HG03575 (cell line): ENCODE measurements around the gene SCNM1.

Experiments used
- ATAC-seq: cut with Tn5 transposase; IDR thresholded peaks from one replicate; pipeline ENCODE4 v1.9.1; 2021; ENCODE audit not compliant: unreplicated experiment, insufficient number of reproducible peaks, low FRiP score; ENCODE audit errors: extremely low read depth

SCNM1 gene

GRCh38 chr1:151145304-151146071 is 20.5 kb upstream of the SCNM1 start:
- ATAC-seq = no peak

- ATAC-seq = no peak
Observed at GRCh38 chr1:151146072-151146411, 19.9 kb upstream of the SCNM1 start.

- peak; percentile 85 for ATAC-seq
Observed at GRCh38 chr1:151146412-151147131, 19.4 kb upstream of the SCNM1 start, which contains the start of gene SEMA6C. Gene SEMA6C, minus strand, starts transcription at chr1:151146631. Its CDS starts 4,010 bp downstream, at chr1:151142621.

GRCh38 chr1:151147132-151147503 is 18.8 kb upstream of the SCNM1 start:
- no peak for ATAC-seq

- ATAC-seq = no peak
Observed at GRCh38 chr1:151147665-151148064, 18.3 kb upstream of the SCNM1 start.

- ATAC-seq = no peak
Observed at GRCh38 chr1:151156515-151156819, 9.5 kb upstream of the SCNM1 start, which contains the start of gene TNFAIP8L2. Gene TNFAIP8L2, plus strand, starts transcription at chr1:151156649. Its CDS starts 2,049 bp downstream, at chr1:151158698.

GRCh38 chr1:151157067-151157531 is 8.8 kb upstream of the SCNM1 start:
- ATAC-seq = no peak

GRCh38 chr1:151158326-151158725 is 7.6 kb upstream of the SCNM1 start:
- ATAC-seq = no peak

- no peak for ATAC-seq
Observed at GRCh38 chr1:151158751-151159251, 7.1 kb upstream of the SCNM1 start.

- ATAC-seq = no peak
Observed at GRCh38 chr1:151159373-151159772, 6.6 kb upstream of the SCNM1 start.

GRCh38 chr1:151164732-151165280 is 1.1 kb upstream of the SCNM1 start:
- ATAC-seq = no peak

- no peak for ATAC-seq
Observed at GRCh38 chr1:151165281-151165737, 635 bp upstream of the SCNM1 start.

GRCh38 chr1:151166505-151166956 is 587 bp downstream of the SCNM1 start:
- no peak for ATAC-seq

GRCh38 chr1:151167116-151167515 is 1.2 kb downstream of the SCNM1 start:
- ATAC-seq = no peak

- no peak for ATAC-seq
Observed at GRCh38 chr1:151171190-151171589, 5.2 kb downstream of the SCNM1 start.

- ATAC-seq = no peak
Observed at GRCh38 chr1:151175041-151175741, 9.2 kb downstream of the SCNM1 start.

GRCh38 chr1:151175863-151176262 is 9.9 kb downstream of the SCNM1 start, which contains the start of gene TMOD4:
Gene TMOD4, minus strand, starts transcription at chr1:151175981. Its CDS starts 1,106 bp downstream, at chr1:151174875.
- no peak for ATAC-seq

- ATAC-seq = no peak
Observed at GRCh38 chr1:151176514-151177045, 10.6 kb downstream of the SCNM1 start.

GRCh38 chr1:151184211-151184610 is 18.3 kb downstream of the SCNM1 start:
- ATAC-seq = no peak
